WTC11 (cell line): ENCODE data around the gene TESK2. TPM values are rescaled to one million over a fixed set of nuclear protein-coding genes. Genes with fewer than 3 reads are reported as not detected.

Experiments
- ATAC-seq: fragments of 200-7000 bp; cut with Tn5 transposase; 2 replicates; pipeline ENCODE4 v1.10.0; 2021; ENCODE audit warnings: mild to moderate bottlenecking, moderate library complexity
- CTCF ChIA-PET: fragments of 300-600 bp; sonication (Branson Sonifier 250); formaldehyde crosslinking; loops from one replicate; lab custom pipeline; 2021; ENCODE audit warnings: antibody characterized with exemption; lab: Charles Lee
- POLR2A ChIA-PET: fragments of 350-600 bp; sonication (Branson Sonifier 250); formaldehyde crosslinking; loops from one replicate; lab custom pipeline; 2021; ENCODE audit warnings: antibody characterized with exemption; lab: Charles Lee
- DNase-seq: peaks from one replicate; pipeline ENCODE4 v3.0.0; 2021; ENCODE audit warnings: low spot score
- H3K27ac Mint-ChIP-seq: 2 replicates; pipeline ENCODE4 v1.8.0; 2021; ENCODE audit warnings: mixed read lengths
- H3K27me3 Mint-ChIP-seq: 2 replicates; pipeline ENCODE4 v1.8.0; 2021; ENCODE audit warnings: low read depth, mild to moderate bottlenecking, moderate library complexity, mixed read lengths
- H3K36me3 Mint-ChIP-seq: 2 replicates; pipeline ENCODE4 v1.8.0; 2021; ENCODE audit warnings: mixed read lengths
- H3K4me1 Mint-ChIP-seq: 2 replicates; pipeline ENCODE4 v1.8.0; 2022; ENCODE audit warnings: mixed read lengths
- H3K4me3 Mint-ChIP-seq: 2 replicates; pipeline ENCODE4 v1.8.0; 2021; ENCODE audit warnings: mild to moderate bottlenecking, moderate library complexity, mixed read lengths
- H3K9me3 Mint-ChIP-seq: 2 replicates; pipeline ENCODE4 v1.8.0; 2021; ENCODE audit warnings: mixed read lengths
- FOXP1 ChIP-seq: sonication (generic); formaldehyde crosslinking; IDR thresholded peaks from 2 replicates; pipeline ENCODE4 v1.8.0; 2022; ENCODE audit warnings: missing genetic modification reagents, mild to moderate bottlenecking, moderate library complexity, borderline replicate concordance
- IRF2 ChIP-seq: sonication (generic); formaldehyde crosslinking; IDR thresholded peaks from 2 replicates; pipeline ENCODE4 v1.8.0; 2022; ENCODE audit warnings: low read depth, missing genetic modification reagents, borderline replicate concordance
- NR2C2 ChIP-seq: sonication (generic); formaldehyde crosslinking; IDR thresholded peaks from 2 replicates; pipeline ENCODE4 v1.8.0; 2022; ENCODE audit warnings: mild to moderate bottlenecking, missing genetic modification reagents
- PRRX2 ChIP-seq: fragments of 250-450 bp; sonication (Bioruptor Pico); IDR thresholded peaks from 2 replicates; pipeline ENCODE4 v1.8.0; 2021; ENCODE audit warnings: mild to moderate bottlenecking
- SMAD3 ChIP-seq: sonication (generic); formaldehyde crosslinking; IDR thresholded peaks from 2 replicates; pipeline ENCODE4 v1.8.0; 2022; ENCODE audit warnings: missing genetic modification reagents, mild to moderate bottlenecking, borderline replicate concordance
- SOX15 ChIP-seq: fragments of 250-450 bp; sonication (Bioruptor Pico); IDR thresholded peaks from 2 replicates; pipeline ENCODE4 v1.9.0; 2021; ENCODE audit warnings: mild to moderate bottlenecking
- SP1 ChIP-seq: sonication (generic); formaldehyde crosslinking; conservative IDR thresholded peaks from 2 replicates; pipeline ENCODE4 v1.8.1; 2022; ENCODE audit warnings: missing genetic modification reagents
- ZBTB21 ChIP-seq: sonication (generic); formaldehyde crosslinking; IDR thresholded peaks from 2 replicates; pipeline ENCODE4 v1.8.1; 2023; ENCODE audit warnings: mild to moderate bottlenecking, missing genetic modification reagents, borderline replicate concordance
- ZNF138 ChIP-seq: sonication (generic); formaldehyde crosslinking; conservative IDR thresholded peaks from 2 replicates; pipeline ENCODE4 v1.8.1; 2022; ENCODE audit warnings: mild to moderate bottlenecking, moderate library complexity, missing genetic modification reagents
- ZNF219 ChIP-seq: sonication (generic); formaldehyde crosslinking; IDR thresholded peaks from 2 replicates; pipeline ENCODE4 v1.8.0; 2023; ENCODE audit warnings: missing genetic modification reagents, mild to moderate bottlenecking, borderline replicate concordance
- ZNF232 ChIP-seq: sonication (generic); formaldehyde crosslinking; IDR thresholded peaks from 2 replicates; pipeline ENCODE4 v1.8.0; 2022; ENCODE audit warnings: mild to moderate bottlenecking, missing genetic modification reagents
- ZNF416 ChIP-seq: fragments of 250-450 bp; sonication (Bioruptor Pico); IDR thresholded peaks from 2 replicates; pipeline ENCODE4 v1.9.0; 2021; ENCODE audit warnings: mild to moderate bottlenecking, inconsistent platforms
- total RNA-seq: library from RNA; stranded (reverse); gene quantifications from 3 replicates; pipeline ENCODE4 v1.2.3, GENCODE V29; 2021
- TF ChIP-seq, protein P1 (sequence below): sonication (generic); formaldehyde crosslinking; IDR thresholded peaks from 2 replicates; pipeline ENCODE4 v1.8.0; 2023; ENCODE audit warnings: missing genetic modification reagents
- TF ChIP-seq, protein P2 (sequence below): fragments of 250-450 bp; sonication (Bioruptor Pico); IDR thresholded peaks from 2 replicates; pipeline ENCODE4 v1.9.0; 2021; ENCODE audit warnings: mild to moderate bottlenecking
- TF ChIP-seq, protein P3 (sequence below): sonication (generic); formaldehyde crosslinking; IDR thresholded peaks from 2 replicates; pipeline ENCODE4 v1.8.0; 2022; ENCODE audit warnings: mild to moderate bottlenecking, missing genetic modification reagents
- TF ChIP-seq, protein P4 (sequence below): fragments of 250-450 bp; sonication (Bioruptor Pico); IDR thresholded peaks from 2 replicates; pipeline ENCODE4 v1.8.0; 2021; ENCODE audit warnings: mild to moderate bottlenecking
- TF ChIP-seq, protein P5 (sequence below): fragments of 250-450 bp; sonication (Bioruptor Pico); IDR thresholded peaks from 2 replicates; pipeline ENCODE4 v2.1.2; 2022; ENCODE audit warnings: mild to moderate bottlenecking, moderate library complexity

TESK2 gene
- total RNA-seq, 1 experiment from 2014 or later, result 13.3 TPM

DNA sequence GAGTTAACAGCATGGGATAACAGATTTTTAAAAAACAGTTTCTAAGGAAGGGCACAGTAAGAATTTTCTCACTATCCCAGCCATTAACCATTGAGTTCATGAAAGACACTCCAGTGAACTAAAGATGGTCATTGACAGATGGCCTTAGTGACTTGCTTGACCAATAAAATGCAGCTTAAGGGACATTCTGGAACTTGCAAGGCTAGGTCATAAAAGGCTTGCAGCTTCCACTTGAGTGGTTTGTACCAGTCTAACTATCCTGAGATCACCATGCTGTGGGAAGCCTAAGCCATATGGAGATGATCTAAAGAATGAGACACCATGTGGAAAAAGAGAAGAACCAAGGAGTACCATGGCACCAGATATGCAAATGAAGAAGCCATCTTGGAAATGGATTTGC is 112.8 kb downstream of the TESK2 start:
- Mint-ChIP-seq H3K9me3 (0 out of 2 replicates have a peak, but pooled peaks cover 3% of the 10 kb centered on the region), H3K4me3 (no peak overlapping the region), H3K27ac (no peak overlapping the region), H3K36me3 (no peaks in the 10 kb centered on the region), H3K4me1 (no peaks in the 10 kb centered on the region), H3K27me3 (no peaks in the 10 kb centered on the region)
- ChIA-PET CTCF (no interaction called here), POLR2A (no interaction called here)
- TF ChIP-seq FOXP1 (CRISPR knock-in tag) (no peak), PRRX2 (CRISPR knock-in tag) (no peak), ZNF416 (no peak), ZNF219 (CRISPR knock-in tag) (no peak), NR2C2 (CRISPR knock-in tag) (no peak), ZNF232 (CRISPR knock-in tag) (no peak)
- TF ChIP-seq, protein P1, sequence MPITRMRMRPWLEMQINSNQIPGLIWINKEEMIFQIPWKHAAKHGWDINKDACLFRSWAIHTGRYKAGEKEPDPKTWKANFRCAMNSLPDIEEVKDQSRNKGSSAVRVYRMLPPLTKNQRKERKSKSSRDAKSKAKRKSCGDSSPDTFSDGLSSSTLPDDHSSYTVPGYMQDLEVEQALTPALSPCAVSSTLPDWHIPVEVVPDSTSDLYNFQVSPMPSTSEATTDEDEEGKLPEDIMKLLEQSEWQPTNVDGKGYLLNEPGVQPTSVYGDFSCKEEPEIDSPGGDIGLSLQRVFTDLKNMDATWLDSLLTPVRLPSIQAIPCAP (CRISPR knock-in tag), result no peak
- TF ChIP-seq, protein P2, sequence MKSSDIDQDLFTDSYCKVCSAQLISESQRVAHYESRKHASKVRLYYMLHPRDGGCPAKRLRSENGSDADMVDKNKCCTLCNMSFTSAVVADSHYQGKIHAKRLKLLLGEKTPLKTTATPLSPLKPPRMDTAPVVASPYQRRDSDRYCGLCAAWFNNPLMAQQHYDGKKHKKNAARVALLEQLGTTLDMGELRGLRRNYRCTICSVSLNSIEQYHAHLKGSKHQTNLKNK, result no peak
- ATAC-seq (no peak), DNase-seq (no peak)

DNA sequence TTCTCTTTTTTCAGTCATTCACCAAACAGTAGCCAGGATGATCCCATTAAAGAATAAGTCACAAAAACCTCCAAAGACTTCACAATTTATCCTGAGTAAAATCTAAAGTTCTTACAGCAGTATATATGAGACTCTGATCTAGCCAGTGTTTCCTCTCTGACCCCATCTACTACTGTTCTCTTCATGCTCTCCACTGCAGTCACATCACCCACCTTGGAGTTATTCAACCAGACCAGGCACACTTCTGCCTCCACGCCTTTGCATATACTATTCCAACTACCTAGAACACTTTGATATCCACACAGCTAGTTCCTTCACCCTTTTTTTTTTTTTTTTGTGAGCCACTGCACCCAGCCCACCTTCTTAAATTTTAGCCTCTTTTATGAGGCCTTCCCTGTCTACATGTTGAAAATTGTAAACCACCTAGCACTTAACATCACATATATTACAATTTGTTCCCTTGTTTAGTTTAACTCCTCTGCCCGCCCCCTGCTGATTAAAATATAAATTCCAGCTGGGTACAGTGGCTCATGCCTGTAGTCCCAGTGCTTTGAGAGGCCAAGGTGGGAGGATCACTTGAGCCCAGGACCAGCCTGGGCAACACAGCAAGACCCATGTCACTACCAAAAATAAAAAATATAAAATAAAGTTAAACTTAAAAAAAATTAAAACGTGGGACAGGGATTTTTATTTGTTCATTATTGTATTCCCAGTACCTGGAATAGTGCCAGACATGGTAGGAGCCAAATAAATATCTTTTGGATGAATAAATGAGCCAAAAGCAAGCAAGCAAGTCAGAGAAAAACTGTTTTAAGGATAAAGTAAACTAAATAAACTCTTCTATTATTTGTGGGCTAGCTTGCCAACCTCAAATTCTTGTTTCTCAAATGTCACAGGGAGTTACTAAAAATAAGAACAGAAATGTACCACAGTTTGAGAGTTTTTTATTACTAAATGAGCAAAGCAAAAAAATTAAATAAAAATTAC is 115.6 kb downstream of the TESK2 start:
- DNase-seq, result no peak
- ATAC-seq, result no peak
- Mint-ChIP-seq H3K36me3 (no peaks in the 10 kb centered on the region), H3K27ac (0 out of 2 replicates have a peak overlapping the region, but pooled peaks have one; percentile 2), H3K4me3 (no peak overlapping the region), H3K27me3 (no peaks in the 10 kb centered on the region), H3K9me3 (0 out of 2 replicates have a peak, but pooled peaks cover 3% of the 10 kb centered on the region), H3K4me1 (no peaks in the 10 kb centered on the region)
- TF ChIP-seq ZBTB21 (CRISPR knock-in tag), result no peak
- TF ChIP-seq, protein P3, sequence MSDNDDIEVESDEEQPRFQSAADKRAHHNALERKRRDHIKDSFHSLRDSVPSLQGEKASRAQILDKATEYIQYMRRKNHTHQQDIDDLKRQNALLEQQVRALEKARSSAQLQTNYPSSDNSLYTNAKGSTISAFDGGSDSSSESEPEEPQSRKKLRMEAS (CRISPR knock-in tag), result no peak
- TF ChIP-seq, protein P4, sequence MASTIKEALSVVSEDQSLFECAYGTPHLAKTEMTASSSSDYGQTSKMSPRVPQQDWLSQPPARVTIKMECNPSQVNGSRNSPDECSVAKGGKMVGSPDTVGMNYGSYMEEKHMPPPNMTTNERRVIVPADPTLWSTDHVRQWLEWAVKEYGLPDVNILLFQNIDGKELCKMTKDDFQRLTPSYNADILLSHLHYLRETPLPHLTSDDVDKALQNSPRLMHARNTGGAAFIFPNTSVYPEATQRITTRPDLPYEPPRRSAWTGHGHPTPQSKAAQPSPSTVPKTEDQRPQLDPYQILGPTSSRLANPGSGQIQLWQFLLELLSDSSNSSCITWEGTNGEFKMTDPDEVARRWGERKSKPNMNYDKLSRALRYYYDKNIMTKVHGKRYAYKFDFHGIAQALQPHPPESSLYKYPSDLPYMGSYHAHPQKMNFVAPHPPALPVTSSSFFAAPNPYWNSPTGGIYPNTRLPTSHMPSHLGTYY (CRISPR knock-in tag), result no peak
- no peak for TF ChIP-seq SMAD3 (CRISPR knock-in tag)
- CTCF ChIA-PET, result no interaction called here
- POLR2A ChIA-PET, result interaction anchor here (0.6 kb wide), 3 partner anchors 52 to 275 kb away, joined by 3 to 6 read pairs (median 3); no protein-coding TSS in a partner anchor

DNA sequence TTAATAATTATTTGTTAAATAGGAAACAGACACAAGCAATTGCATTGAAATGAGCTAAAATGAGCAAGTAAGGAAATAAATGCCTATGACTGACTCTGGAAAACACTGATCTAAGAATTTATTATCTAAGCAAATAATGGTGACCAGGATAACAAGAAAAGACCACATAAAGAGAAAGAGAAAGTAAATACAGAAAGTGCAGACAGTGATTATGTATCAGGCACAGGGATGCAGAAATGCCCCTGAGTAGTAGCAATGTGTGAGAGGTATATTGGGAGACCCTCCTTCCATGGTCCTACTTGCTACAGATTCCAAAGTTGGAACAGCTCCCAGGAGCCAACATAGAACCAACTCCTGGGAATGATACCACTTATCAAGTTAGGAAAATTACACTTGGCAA is 117.4 kb downstream of the TESK2 start:
- POLR2A ChIA-PET, result no interaction called here
- H3K4me1 Mint-ChIP-seq, result no peaks in the 10 kb centered on the region
- H3K27ac Mint-ChIP-seq, result no peak overlapping the region
- CTCF ChIA-PET, result interaction anchor here (0.8 to 1.2 kb wide), 2 partner anchors 13 to 127 kb away, joined by 3 read pairs; partner anchors contain the start of gene MMACHC
- TF ChIP-seq, protein P5, sequence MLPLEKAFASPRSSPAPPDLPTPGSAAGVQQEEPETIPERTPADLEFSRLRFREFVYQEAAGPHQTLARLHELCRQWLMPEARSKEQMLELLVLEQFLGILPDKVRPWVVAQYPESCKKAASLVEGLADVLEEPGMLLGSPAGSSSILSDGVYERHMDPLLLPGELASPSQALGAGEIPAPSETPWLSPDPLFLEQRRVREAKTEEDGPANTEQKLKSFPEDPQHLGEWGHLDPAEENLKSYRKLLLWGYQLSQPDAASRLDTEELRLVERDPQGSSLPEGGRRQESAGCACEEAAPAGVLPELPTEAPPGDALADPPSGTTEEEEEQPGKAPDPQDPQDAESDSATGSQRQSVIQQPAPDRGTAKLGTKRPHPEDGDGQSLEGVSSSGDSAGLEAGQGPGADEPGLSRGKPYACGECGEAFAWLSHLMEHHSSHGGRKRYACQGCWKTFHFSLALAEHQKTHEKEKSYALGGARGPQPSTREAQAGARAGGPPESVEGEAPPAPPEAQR (CRISPR knock-in tag), result no peak
- no peak for TF ChIP-seq SP1 (CRISPR knock-in tag)
- no peak for TF ChIP-seq SOX15 (CRISPR knock-in tag)
- TF ChIP-seq IRF2, result no peak
- no peak for TF ChIP-seq ZNF138 (CRISPR knock-in tag)
- H3K27me3 Mint-ChIP-seq, result no peaks in the 10 kb centered on the region
- 0 out of 2 replicates have a peak, but pooled peaks cover 3% of the 10 kb centered on the region for H3K9me3 Mint-ChIP-seq
- no peaks in the 10 kb centered on the region for H3K36me3 Mint-ChIP-seq
- no peak overlapping the region for H3K4me3 Mint-ChIP-seq
- no peak for ATAC-seq
- no peak for DNase-seq
